Liver (tissue), 9 donors: ENCODE data around the gene MDN1. TPM values are rescaled to one million over a fixed set of nuclear protein-coding genes. Genes with fewer than 3 reads are reported as not detected.
A peak's percentile ranks its signal among the peaks of the same experiment; 100 is the strongest.

Experiments used
- DNase-seq: peaks from one replicate; pipeline ENCODE4 v3.0.0-alpha.2; 2017; ENCODE audit warnings: low spot score
- H3K27ac ChIP-seq, 2 donors: one replicate each; pipeline ENCODE4 v1.7.0; 2013; ENCODE audit warnings: inconsistent platforms in 2 of 2, low read length in 2 of 2, control low read depth in 1 of 2, low read depth in 1 of 2, mild to moderate bottlenecking in 1 of 2
- H3K27me3 ChIP-seq, 4 donors: one replicate each; pipeline versions ENCODE4 v1.6.1 to v1.7.0; 2013; ENCODE audit warnings: low read length in 3 of 4, inconsistent platforms in 1 of 4, mild to moderate bottlenecking in 1 of 4, moderate library complexity in 1 of 4; ENCODE audit not compliant: control insufficient read depth in 4 of 4, insufficient read depth in 4 of 4
- H3K36me3 ChIP-seq, 4 donors: one replicate each; pipeline versions ENCODE4 v1.6.1 to v1.7.0; 2013; ENCODE audit warnings: low read length in 3 of 4, mild to moderate bottlenecking in 3 of 4, low read depth in 1 of 4, moderate library complexity in 1 of 4; ENCODE audit not compliant: control insufficient read depth in 4 of 4, insufficient read depth in 3 of 4
- H3K4me1 ChIP-seq, 4 donors: one replicate each; pipeline versions ENCODE4 v1.6.1 to v1.7.0; 2013; ENCODE audit warnings: low read length in 3 of 4, mild to moderate bottlenecking in 3 of 4, moderate library complexity in 1 of 4; ENCODE audit not compliant: control insufficient read depth in 4 of 4, insufficient read depth in 4 of 4
- H3K4me3 ChIP-seq, 3 donors: one replicate each; pipeline versions ENCODE4 v1.6.1 to v1.7.0; 2013; ENCODE audit warnings: low read length in 3 of 3, control low read depth in 1 of 3, low read depth in 1 of 3, mild to moderate bottlenecking in 1 of 3
- H3K9ac ChIP-seq, 2 donors: one replicate each; pipeline ENCODE4 v1.7.0; 2013; ENCODE audit warnings: low read length in 2 of 2, mild to moderate bottlenecking in 2 of 2, moderate library complexity in 2 of 2, control low read depth in 1 of 2, low read depth in 1 of 2
- H3K9me3 ChIP-seq, 4 donors: one replicate each; pipeline versions ENCODE4 v1.6.1 to v1.7.0; 2013; ENCODE audit warnings: low read length in 3 of 4; ENCODE audit not compliant: control insufficient read depth in 4 of 4
- ATF3 ChIP-seq: IDR thresholded peaks from 2 replicates; pipeline ENCODE4 v1.6.1; 2016; ENCODE audit warnings: antibody characterized with exemption
- CTCF ChIP-seq: fragments of 150-350 bp; IDR thresholded peaks from 2 replicates; pipeline ENCODE4 v1.5.1; 2017; ENCODE audit warnings: improper control_type of control experiment, low read depth, low read length; ENCODE audit not compliant: missing input control
- EGR1 ChIP-seq, 2 donors: IDR thresholded peaks; 2 replicates each; pipeline ENCODE4 v1.6.1; 2016 to 2018; ENCODE audit warnings: antibody characterized with exemption in 2 of 2, low read depth in 2 of 2
- FOXA1 ChIP-seq: IDR thresholded peaks from 2 replicates; pipeline ENCODE4 v1.6.1; 2016; ENCODE audit warnings: antibody characterized with exemption
- FOXA2 ChIP-seq: IDR thresholded peaks from 2 replicates; pipeline ENCODE4 v1.6.1; 2016; ENCODE audit warnings: antibody characterized with exemption
- GABPA ChIP-seq, 2 donors: IDR thresholded peaks in 1 of 2; conservative IDR thresholded peaks in 1 of 2; 2 replicates each; pipeline ENCODE4 v1.6.1; 2016; ENCODE audit warnings: antibody characterized with exemption in 2 of 2, mild to moderate bottlenecking in 1 of 2, moderate library complexity in 1 of 2
- HNF4A ChIP-seq, 2 donors: conservative IDR thresholded peaks; 2 replicates each; pipeline ENCODE4 v1.6.1; 2016; ENCODE audit warnings: antibody characterized with exemption in 2 of 2, mild to moderate bottlenecking in 2 of 2
- HNF4G ChIP-seq: IDR thresholded peaks from 2 replicates; pipeline ENCODE4 v1.6.1; 2016; ENCODE audit warnings: antibody characterized with exemption
- JUND ChIP-seq, 2 donors: IDR thresholded peaks; 2 replicates each; pipeline ENCODE4 v1.6.1; 2016; ENCODE audit warnings: antibody characterized with exemption in 2 of 2
- MAX ChIP-seq: IDR thresholded peaks from 2 replicates; pipeline ENCODE4 v1.6.1; 2016; ENCODE audit warnings: antibody characterized with exemption
- NR2F2 ChIP-seq: IDR thresholded peaks from 2 replicates; pipeline ENCODE4 v1.6.1; 2016; ENCODE audit warnings: antibody characterized with exemption
- RAD21 ChIP-seq, 2 donors: IDR thresholded peaks; 2 replicates each; pipeline ENCODE4 v1.6.1; 2016; ENCODE audit warnings: antibody characterized with exemption in 2 of 2, mild to moderate bottlenecking in 2 of 2
- RXRA ChIP-seq, 2 donors: IDR thresholded peaks; 2 replicates each; pipeline ENCODE4 v1.6.1; 2017 to 2018; ENCODE audit warnings: antibody characterized with exemption in 2 of 2, mild to moderate bottlenecking in 1 of 2
- SP1 ChIP-seq: IDR thresholded peaks from 2 replicates; pipeline ENCODE4 v1.6.1; 2018; ENCODE audit warnings: antibody characterized with exemption, mild to moderate bottlenecking
- TAF1 ChIP-seq: conservative IDR thresholded peaks from 2 replicates; pipeline ENCODE4 v1.6.1; 2016; ENCODE audit warnings: antibody characterized with exemption, mild to moderate bottlenecking
- YY1 ChIP-seq: IDR thresholded peaks from 2 replicates; pipeline ENCODE4 v1.6.1; 2016; ENCODE audit warnings: antibody characterized with exemption, mild to moderate bottlenecking
- WGBS: extraction: QIAGEN DNeasy Blood & Tissue Kit; methylation state at CpG from one replicate; pipeline ENCODE4 v1.1.7; 2013; 5-methylcytosine and 5-hydroxymethylcytosine counted together
- polyA plus RNA-seq, 2 donors: library from polyadenylated mRNA; stranded (reverse) in 1 of 2; unstranded in 1 of 2; fragments of 200-250 nt in 1 of 2; fragments of >200 nt in 1 of 2; fragmentation: Nextera tagmentation in 1 of 2; extraction: Ambion mirVana in 1 of 2; gene quantifications; one replicate each; pipeline versions ENCODE4 v1.2.1 to v1.2.3, GENCODE V29; 2013 to 2015
- total RNA-seq, 2 donors: library from RNA; depleted of rRNA; stranded (reverse); fragments of >200 nt; gene quantifications; one replicate each; pipeline ENCODE4 v1.2.3, GENCODE V29; 2014
- TF ChIP-seq, protein P1 (sequence below): IDR thresholded peaks from 2 replicates; pipeline ENCODE4 v1.6.1; 2016; ENCODE audit warnings: antibody characterized with exemption
- TF ChIP-seq, protein P2 (sequence below): IDR thresholded peaks from 2 replicates; pipeline ENCODE4 v1.6.1; 2016; ENCODE audit warnings: antibody characterized with exemption, mild to moderate bottlenecking
- donor health status: healthy.
- donor health status: healthy.
- donor health status: healthy.
- donor health status: healthy.
- donor health status: healthy.

Gene MDN1
- total and polyA plus RNA-seq, 4 donors, result 5.4 to 48.9 (median 22.8) TPM

DNA sequence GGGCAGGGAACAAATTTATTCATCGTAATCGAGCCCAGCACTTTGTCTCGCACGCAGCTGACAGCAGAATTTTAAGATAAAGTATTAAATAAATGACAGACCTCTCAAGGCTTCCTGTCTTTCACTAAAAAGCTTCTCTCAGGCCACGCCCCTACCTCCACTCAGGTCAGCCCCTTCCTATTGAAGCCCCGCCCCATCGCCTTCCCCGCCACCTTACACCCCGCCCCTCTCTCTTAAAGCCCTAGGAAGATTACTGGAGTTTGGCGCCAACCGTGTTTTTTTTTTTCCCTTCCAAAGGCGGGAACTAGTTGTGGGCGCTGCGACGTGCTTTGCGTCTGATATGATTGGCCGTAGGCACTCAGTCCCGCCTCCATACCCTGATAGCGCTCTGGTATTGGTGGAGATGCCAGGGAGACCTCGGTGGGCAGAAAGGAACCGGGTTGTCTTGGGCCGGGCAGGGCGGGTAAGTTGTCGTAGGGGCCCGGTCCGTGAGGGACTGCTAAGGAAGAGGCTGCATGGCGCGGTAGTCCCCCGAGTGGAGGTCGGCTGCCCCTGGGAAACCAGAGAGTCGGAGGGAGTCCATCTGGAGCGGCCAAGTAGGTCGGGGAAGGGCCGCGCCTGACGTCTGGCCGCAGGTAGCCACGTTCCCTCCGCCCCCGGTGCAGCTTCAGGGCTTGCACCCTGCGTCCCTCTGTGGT is 10.0 kb upstream of the MDN1 start, which contains the start of gene CASP8AP2:
Gene CASP8AP2 (plus strand): TSS at position 409 of the 698 bp plus-strand sequence.
- Histone ChIP-seq H3K4me1 (peaks cover 4 to 13% (median 7%) of the 10 kb centered on the region in 4 donors), H3K27me3 (no peaks in the 10 kb centered on the region), H3K36me3 (peaks cover 0 to 6% (median 3%) of the 10 kb centered on the region in 4 donors), H3K9me3 (no peaks in the 10 kb centered on the region), H3K9ac (peak within 1 kb of the TSS; percentile 85 to 87), H3K4me3 (peak within 1 kb of the TSS; percentile 89 to 99 (median 94)), H3K27ac (peak within 1 kb of the TSS; percentile 72 to 75)
- TF ChIP-seq MAX (peak; percentile 66), RAD21 (IDR thresholded peaks at IDR 0.05) (peak in 1 of 2 donors; percentile 41), ATF3 (peak; percentile 23), SP1 (peak; percentile 92), NR2F2 (no peak), JUND (IDR thresholded peaks at IDR 0.05) (peak in 1 of 2 donors; percentile 66), GABPA (IDR thresholded peaks at IDR 0.05 in 1 of 2, conservative IDR thresholded peaks at IDR 0.05 in 1 of 2) (peak in 1 of 2 donors; percentile 78), TAF1 (peak; percentile 57), FOXA2 (no peak), EGR1 (IDR thresholded peaks at IDR 0.05; ENCODE audit: low read depth in 2 of 2) (peak in 1 of 2 donors; percentile 46), CTCF (no peak), FOXA1 (no peak), YY1 (no peak), RXRA (IDR thresholded peaks at IDR 0.05) (peak; percentile 32 to 49), HNF4G (no peak), HNF4A (conservative IDR thresholded peaks at IDR 0.05) (peak in 1 of 2 donors; percentile 42)
- TF ChIP-seq, protein P1, sequence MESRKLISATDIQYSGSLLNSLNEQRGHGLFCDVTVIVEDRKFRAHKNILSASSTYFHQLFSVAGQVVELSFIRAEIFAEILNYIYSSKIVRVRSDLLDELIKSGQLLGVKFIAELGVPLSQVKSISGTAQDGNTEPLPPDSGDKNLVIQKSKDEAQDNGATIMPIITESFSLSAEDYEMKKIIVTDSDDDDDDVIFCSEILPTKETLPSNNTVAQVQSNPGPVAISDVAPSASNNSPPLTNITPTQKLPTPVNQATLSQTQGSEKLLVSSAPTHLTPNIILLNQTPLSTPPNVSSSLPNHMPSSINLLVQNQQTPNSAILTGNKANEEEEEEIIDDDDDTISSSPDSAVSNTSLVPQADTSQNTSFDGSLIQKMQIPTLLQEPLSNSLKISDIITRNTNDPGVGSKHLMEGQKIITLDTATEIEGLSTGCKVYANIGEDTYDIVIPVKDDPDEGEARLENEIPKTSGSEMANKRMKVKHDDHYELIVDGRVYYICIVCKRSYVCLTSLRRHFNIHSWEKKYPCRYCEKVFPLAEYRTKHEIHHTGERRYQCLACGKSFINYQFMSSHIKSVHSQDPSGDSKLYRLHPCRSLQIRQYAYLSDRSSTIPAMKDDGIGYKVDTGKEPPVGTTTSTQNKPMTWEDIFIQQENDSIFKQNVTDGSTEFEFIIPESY, result no peak
- TF ChIP-seq, protein P2, sequence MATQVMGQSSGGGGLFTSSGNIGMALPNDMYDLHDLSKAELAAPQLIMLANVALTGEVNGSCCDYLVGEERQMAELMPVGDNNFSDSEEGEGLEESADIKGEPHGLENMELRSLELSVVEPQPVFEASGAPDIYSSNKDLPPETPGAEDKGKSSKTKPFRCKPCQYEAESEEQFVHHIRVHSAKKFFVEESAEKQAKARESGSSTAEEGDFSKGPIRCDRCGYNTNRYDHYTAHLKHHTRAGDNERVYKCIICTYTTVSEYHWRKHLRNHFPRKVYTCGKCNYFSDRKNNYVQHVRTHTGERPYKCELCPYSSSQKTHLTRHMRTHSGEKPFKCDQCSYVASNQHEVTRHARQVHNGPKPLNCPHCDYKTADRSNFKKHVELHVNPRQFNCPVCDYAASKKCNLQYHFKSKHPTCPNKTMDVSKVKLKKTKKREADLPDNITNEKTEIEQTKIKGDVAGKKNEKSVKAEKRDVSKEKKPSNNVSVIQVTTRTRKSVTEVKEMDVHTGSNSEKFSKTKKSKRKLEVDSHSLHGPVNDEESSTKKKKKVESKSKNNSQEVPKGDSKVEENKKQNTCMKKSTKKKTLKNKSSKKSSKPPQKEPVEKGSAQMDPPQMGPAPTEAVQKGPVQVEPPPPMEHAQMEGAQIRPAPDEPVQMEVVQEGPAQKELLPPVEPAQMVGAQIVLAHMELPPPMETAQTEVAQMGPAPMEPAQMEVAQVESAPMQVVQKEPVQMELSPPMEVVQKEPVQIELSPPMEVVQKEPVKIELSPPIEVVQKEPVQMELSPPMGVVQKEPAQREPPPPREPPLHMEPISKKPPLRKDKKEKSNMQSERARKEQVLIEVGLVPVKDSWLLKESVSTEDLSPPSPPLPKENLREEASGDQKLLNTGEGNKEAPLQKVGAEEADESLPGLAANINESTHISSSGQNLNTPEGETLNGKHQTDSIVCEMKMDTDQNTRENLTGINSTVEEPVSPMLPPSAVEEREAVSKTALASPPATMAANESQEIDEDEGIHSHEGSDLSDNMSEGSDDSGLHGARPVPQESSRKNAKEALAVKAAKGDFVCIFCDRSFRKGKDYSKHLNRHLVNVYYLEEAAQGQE, result peak; percentile 54
- under 1% methylated on average over 41 of the region's 41 CpGs for WGBS
- peak; percentile 92 for DNase-seq
